ENCODE data around the gene SCUBE1. TPM values are rescaled to one million over a fixed set of nuclear protein-coding genes. Genes with fewer than 3 reads are reported as not detected.

The SCUBE1 gene
- total and polyA plus RNA-seq, 11 donors: 0.04 to 0.40 (median 0.24) TPM; not detected in 1

- H3K27ac ChIP-seq: no peak overlapping the region
- TF ChIP-seq, protein P1, sequence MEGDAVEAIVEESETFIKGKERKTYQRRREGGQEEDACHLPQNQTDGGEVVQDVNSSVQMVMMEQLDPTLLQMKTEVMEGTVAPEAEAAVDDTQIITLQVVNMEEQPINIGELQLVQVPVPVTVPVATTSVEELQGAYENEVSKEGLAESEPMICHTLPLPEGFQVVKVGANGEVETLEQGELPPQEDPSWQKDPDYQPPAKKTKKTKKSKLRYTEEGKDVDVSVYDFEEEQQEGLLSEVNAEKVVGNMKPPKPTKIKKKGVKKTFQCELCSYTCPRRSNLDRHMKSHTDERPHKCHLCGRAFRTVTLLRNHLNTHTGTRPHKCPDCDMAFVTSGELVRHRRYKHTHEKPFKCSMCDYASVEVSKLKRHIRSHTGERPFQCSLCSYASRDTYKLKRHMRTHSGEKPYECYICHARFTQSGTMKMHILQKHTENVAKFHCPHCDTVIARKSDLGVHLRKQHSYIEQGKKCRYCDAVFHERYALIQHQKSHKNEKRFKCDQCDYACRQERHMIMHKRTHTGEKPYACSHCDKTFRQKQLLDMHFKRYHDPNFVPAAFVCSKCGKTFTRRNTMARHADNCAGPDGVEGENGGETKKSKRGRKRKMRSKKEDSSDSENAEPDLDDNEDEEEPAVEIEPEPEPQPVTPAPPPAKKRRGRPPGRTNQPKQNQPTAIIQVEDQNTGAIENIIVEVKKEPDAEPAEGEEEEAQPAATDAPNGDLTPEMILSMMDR (IDR thresholded peaks at IDR 0.05): no peak
- TF ChIP-seq POLR2A (IDR thresholded peaks at IDR 0.05): no peak
- WGBS, 4 donors: 63 to 81% (median 73%) methylated on average over 5 of the region's 5 CpGs
- H3K27me3 ChIP-seq: no peaks in the 10 kb centered on the region
- no peaks in the 10 kb centered on the region for H3K36me3 ChIP-seq
- peaks cover 0 to 4% (median 0%) of the 10 kb centered on the region in 12 donors for H3K4me1 ChIP-seq
- intact Hi-C loops (cut with DNase I): no loop called here
- no peaks in the 10 kb centered on the region for H3K9me3 ChIP-seq
- no peak overlapping the region for H3K4me3 ChIP-seq
- peak in 2 of 5 donors; percentile 13 to 17 for DNase-seq
- no peak for ATAC-seq
These were observed 137.2 kb downstream of the SCUBE1 start for GRCh38 chr22:43205748-43206508.

- 90 to 96% (median 91%) methylated on average over 5 to 9 of the region's 9 CpGs for WGBS, 4 donors
- Histone ChIP-seq H3K4me3 (no peak overlapping the region), H3K27me3 (no peaks in the 10 kb centered on the region), H3K27ac (no peak overlapping the region), H3K9me3 (no peaks in the 10 kb centered on the region), H3K4me1 (peaks cover 0 to 4% (median 0%) of the 10 kb centered on the region in 12 donors), H3K36me3 (no peaks in the 10 kb centered on the region)
- DNase-seq: peak in 2 of 5 donors; percentile 6 to 20
- intact Hi-C loops (cut with DNase I): no loop called here
- no peak for ATAC-seq
- no peak for TF ChIP-seq POLR2A (IDR thresholded peaks at IDR 0.05)
- TF ChIP-seq, protein P1 (IDR thresholded peaks at IDR 0.05): no peak
These were observed 137.9 kb downstream of the SCUBE1 start for GRCh38 chr22:43205261-43205691.

- intact Hi-C loops (cut with DNase I): no loop called here
- ATAC-seq (no peak), DNase-seq (peak in 2 of 5 donors; percentile 10 to 47)
- H3K9me3 ChIP-seq: no peaks in the 10 kb centered on the region
- no peaks in the 10 kb centered on the region for H3K36me3 ChIP-seq
- no peak overlapping the region for H3K27ac ChIP-seq
- WGBS, 4 donors: 67 to 77% (median 70%) methylated on average over 15 to 20 of the region's 20 CpGs
- H3K27me3 ChIP-seq: no peaks in the 10 kb centered on the region
- peaks cover 0 to 4% (median 0%) of the 10 kb centered on the region in 12 donors for H3K4me1 ChIP-seq
- no peak for TF ChIP-seq POLR2A (IDR thresholded peaks at IDR 0.05)
- TF ChIP-seq, protein P1 (IDR thresholded peaks at IDR 0.05): no peak
- no peak overlapping the region for H3K4me3 ChIP-seq
These were observed 139.6 kb downstream of the SCUBE1 start for GRCh38 chr22:43203471-43203981.

- DNase-seq (peak in 2 of 5 donors; percentile 21 to 33), ATAC-seq (no peak)
- Histone ChIP-seq H3K36me3 (no peaks in the 10 kb centered on the region), H3K4me3 (no peak overlapping the region), H3K27ac (no peak overlapping the region), H3K4me1 (peaks cover 0 to 4% (median 0%) of the 10 kb centered on the region in 12 donors), H3K9me3 (no peaks in the 10 kb centered on the region), H3K27me3 (peaks cover 0 to 3% (median 0%) of the 10 kb centered on the region in 9 donors)
- TF ChIP-seq, protein P1 (IDR thresholded peaks at IDR 0.05): no peak
- no peak for TF ChIP-seq POLR2A (IDR thresholded peaks at IDR 0.05)
- intact Hi-C loops (cut with DNase I): no loop called here
- 81 to 83% (median 82%) methylated on average over 13 of the region's 13 CpGs for WGBS, 4 donors
These were observed 140.3 kb downstream of the SCUBE1 start for GRCh38 chr22:43202756-43203410.
